ENCODE data around the gene ZMAT3. TPM values are rescaled to one million over a fixed set of nuclear protein-coding genes. Genes with fewer than 3 reads are reported as not detected.
A peak's percentile ranks its signal among the peaks of the same experiment; 100 is the strongest.

The ZMAT3 gene
- polyA plus RNA-seq, 1 experiment = 41.4 TPM

DNA sequence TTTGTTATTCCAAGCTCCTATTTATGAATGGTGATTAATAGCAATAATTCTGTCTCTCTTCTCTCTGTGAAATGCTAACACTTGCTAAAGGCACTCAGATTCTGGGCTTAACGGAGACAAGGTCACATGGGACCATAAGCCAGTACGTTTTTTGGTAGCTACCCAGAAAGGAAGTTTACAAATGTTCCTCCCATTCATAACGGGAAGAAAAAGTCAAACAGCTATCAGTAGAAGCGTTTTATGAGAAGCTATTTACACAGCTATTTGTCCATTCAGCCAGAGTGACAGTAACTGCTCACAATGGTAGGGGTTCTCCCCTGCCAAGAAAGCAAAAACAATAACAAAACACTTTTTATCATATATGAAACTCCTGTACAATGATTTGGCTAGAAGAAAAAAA, 51.5 kb downstream of the ZMAT3 start:
- TF ChIP-seq, protein P1, sequence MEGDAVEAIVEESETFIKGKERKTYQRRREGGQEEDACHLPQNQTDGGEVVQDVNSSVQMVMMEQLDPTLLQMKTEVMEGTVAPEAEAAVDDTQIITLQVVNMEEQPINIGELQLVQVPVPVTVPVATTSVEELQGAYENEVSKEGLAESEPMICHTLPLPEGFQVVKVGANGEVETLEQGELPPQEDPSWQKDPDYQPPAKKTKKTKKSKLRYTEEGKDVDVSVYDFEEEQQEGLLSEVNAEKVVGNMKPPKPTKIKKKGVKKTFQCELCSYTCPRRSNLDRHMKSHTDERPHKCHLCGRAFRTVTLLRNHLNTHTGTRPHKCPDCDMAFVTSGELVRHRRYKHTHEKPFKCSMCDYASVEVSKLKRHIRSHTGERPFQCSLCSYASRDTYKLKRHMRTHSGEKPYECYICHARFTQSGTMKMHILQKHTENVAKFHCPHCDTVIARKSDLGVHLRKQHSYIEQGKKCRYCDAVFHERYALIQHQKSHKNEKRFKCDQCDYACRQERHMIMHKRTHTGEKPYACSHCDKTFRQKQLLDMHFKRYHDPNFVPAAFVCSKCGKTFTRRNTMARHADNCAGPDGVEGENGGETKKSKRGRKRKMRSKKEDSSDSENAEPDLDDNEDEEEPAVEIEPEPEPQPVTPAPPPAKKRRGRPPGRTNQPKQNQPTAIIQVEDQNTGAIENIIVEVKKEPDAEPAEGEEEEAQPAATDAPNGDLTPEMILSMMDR (IDR thresholded peaks at IDR 0.05; ENCODE audit: insufficient read depth, low read depth, low read length) = no peak
- POLR2A ChIA-PET = no interaction called here
- Histone ChIP-seq H3K4me3 (ENCODE audit: low read depth, low read length) (no peak overlapping the region), H3K36me3 (ENCODE audit: control insufficient read depth, insufficient read depth, low read length) (peaks cover 2% of the 10 kb centered on the region), H3K27me3 (ENCODE audit: control insufficient read depth, insufficient read depth, low read length) (no peaks in the 10 kb centered on the region)
- CTCF ChIA-PET = interaction anchor here (0.7 to 1.8 kb wide), 5 partner anchors 49 to 508 kb away, joined by 3 to 9 read pairs (median 4); no protein-coding TSS in a partner anchor
- no peak for DNase-seq (ENCODE audit: low read depth)

DNA sequence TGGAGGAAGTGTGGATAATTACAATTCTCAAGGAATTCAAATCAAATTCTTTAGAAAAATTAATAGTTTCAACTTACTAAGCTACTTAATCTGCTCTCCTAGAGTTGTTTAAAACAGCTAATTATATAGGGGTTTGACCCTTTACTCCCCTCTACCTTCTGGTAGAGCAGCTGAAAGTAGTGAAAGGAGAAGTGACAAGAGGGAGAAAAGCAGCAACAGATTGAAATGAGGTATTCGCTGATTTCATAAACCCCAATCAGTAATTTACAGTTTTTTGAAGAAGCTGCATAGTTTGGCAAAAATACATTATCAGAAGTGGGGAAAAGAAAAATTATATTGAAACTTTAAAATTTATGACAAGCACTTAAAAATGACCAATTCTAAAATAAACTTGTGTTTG, 52.8 kb downstream of the ZMAT3 start:
- Histone ChIP-seq H3K27me3 (ENCODE audit: control insufficient read depth, insufficient read depth, low read length) (no peaks in the 10 kb centered on the region), H3K4me3 (ENCODE audit: low read depth, low read length) (no peak overlapping the region), H3K36me3 (ENCODE audit: control insufficient read depth, insufficient read depth, low read length) (no peaks in the 10 kb centered on the region; the same call in 1 of the 2 replicates)
- ChIA-PET POLR2A (interaction anchor here (0.5 kb wide), 1 partner anchor 129 kb away, joined by 3 read pairs; the partner anchor contains the start of gene PIK3CA), CTCF (interaction anchor here (0.8 kb wide), 1 partner anchor 23 kb away, joined by 3 read pairs; no protein-coding TSS in a partner anchor)
- no peak for DNase-seq (ENCODE audit: low read depth)
- TF ChIP-seq, protein P1 (IDR thresholded peaks at IDR 0.05; ENCODE audit: insufficient read depth, low read depth, low read length) = no peak

DNA sequence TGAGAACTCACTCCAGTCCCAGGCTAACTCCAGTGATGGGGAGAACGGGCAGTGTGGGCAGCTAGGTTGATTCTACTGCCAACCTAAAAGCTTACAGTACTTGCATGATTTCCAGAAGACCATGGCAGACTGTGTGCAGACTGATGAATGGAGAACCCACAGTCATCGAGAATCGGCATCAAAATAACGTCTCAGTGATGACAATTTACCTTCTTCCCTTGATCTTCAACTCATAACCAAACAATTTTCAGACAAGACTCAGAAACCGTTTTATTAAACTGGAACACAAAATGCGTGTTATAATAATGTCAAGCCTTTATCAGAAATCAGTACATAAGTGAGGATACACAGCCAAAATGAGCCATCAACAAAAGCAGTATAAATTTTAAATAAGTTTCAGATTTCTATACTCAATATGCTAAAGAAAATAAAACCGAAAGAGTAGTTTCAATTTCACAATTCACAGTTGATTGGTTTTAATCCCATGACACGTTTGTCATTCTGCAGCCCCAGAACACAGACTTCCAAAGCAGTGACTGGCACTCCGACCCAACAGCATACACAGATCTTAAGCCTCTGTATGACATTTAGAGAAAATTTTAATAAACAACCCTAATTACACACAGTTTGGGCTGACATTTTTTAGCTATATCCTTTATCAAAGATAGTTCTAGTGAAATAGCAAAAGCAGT, 54.5 kb downstream of the ZMAT3 start:
- no peaks in the 10 kb centered on the region for H3K27me3 ChIP-seq (ENCODE audit: control insufficient read depth, insufficient read depth, low read length)
- no peaks in the 10 kb centered on the region; the same call in 1 of the 2 replicates for H3K36me3 ChIP-seq (ENCODE audit: control insufficient read depth, insufficient read depth, low read length)
- CTCF ChIA-PET = interaction anchor here (2.5 kb wide), 1 partner anchor 303 kb away, joined by 29 read pairs; no protein-coding TSS in a partner anchor
- TF ChIP-seq, protein P1 (IDR thresholded peaks at IDR 0.05; ENCODE audit: insufficient read depth, low read depth, low read length) = no peak
- no peak overlapping the region for H3K4me3 ChIP-seq (ENCODE audit: low read depth, low read length)
- POLR2A ChIA-PET = no interaction called here
- DNase-seq (ENCODE audit: low read depth) = no peak

DNA sequence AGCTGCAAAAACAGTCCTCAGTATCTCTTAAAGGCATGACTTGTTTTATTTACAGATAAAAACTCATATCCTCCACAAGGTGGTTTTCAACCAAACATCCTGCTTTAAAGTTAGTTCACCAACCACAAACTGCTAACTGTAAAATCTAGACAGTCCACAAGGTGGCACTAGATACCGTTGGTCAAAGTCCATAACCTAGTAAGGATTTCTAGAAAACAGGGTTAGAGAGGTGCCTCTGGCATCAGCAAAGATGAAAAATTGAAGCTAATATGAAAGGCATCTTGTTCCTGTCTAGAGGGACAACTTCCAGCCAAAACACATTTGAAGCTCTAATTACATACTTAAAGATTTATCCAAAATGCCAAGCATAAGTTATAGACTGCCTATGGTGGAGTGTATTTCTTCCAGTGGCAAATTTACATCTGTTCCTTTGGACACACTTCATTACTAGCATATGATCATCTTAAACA, 56.0 kb downstream of the ZMAT3 start:
- peak; percentile 40 for DNase-seq (ENCODE audit: low read depth)
- TF ChIP-seq, protein P1 (IDR thresholded peaks at IDR 0.05; ENCODE audit: insufficient read depth, low read depth, low read length) = peak; percentile 79
- POLR2A ChIA-PET = interaction anchor here (0.5 kb wide), 1 partner anchor 301 kb away, joined by 4 read pairs; no protein-coding TSS in a partner anchor
- Histone ChIP-seq H3K36me3 (ENCODE audit: control insufficient read depth, insufficient read depth, low read length) (no peaks in the 10 kb centered on the region), H3K4me3 (ENCODE audit: low read depth, low read length) (no peak overlapping the region), H3K27me3 (ENCODE audit: control insufficient read depth, insufficient read depth, low read length) (no peaks in the 10 kb centered on the region)
- CTCF ChIA-PET = interaction anchor here (0.6 to 2.5 kb wide), 18 partner anchors 11 to 1550 kb away, joined by 3 to 29 read pairs (median 4); partner anchors contain the start of gene ZMAT3

DNA sequence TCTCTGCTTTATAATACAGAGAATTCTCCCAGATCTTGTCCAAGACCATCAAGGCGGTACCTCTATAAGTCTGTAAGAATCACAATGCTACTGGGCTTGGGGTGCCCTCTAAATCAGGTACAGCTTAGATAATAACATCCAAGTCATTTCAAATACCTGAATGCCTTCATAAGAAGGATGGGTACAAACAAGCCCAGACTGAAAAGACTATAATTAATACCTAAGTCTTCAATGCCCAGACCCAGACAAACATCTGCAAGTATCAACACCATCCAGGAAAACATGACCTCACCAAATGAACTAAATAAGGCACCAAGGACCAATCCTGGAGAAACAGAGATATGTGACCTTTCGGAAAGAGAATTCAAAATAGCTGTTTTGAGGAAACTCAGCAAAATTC, 65.9 kb downstream of the ZMAT3 start:
- DNase-seq (ENCODE audit: low read depth) = no peak
- POLR2A ChIA-PET = no interaction called here
- H3K36me3 ChIP-seq (ENCODE audit: control insufficient read depth, insufficient read depth, low read length) = no peaks in the 10 kb centered on the region
- H3K27me3 ChIP-seq (ENCODE audit: control insufficient read depth, insufficient read depth, low read length) = no peaks in the 10 kb centered on the region
- H3K4me3 ChIP-seq (ENCODE audit: low read depth, low read length) = no peak overlapping the region
- TF ChIP-seq, protein P1 (IDR thresholded peaks at IDR 0.05; ENCODE audit: insufficient read depth, low read depth, low read length) = no peak
- CTCF ChIA-PET = no interaction called here
